K562 (cell line): ENCODE measurements around the gene CNTFR. TPM values are rescaled to one million over a fixed set of nuclear protein-coding genes. Genes with fewer than 3 reads are reported as not detected.
A peak's percentile ranks its signal among the peaks of the same experiment; 100 is the strongest.

Source experiments
- ATF7 ChIP-seq: fragments of 450-650 bp; IDR thresholded peaks from 2 replicates; pipeline ENCODE4 v1.7.1; 2014; ENCODE audit warnings: mild to moderate bottlenecking, moderate library complexity
- FOXM1 ChIP-seq, 2 experiments: fragments of 450-650 bp in 1 of 2; sonication (generic) in 1 of 2; formaldehyde crosslinking in 1 of 2; IDR thresholded peaks; 2 replicates each; pipeline versions ENCODE4 v1.6.1 to v1.9.0; 2017 to 2022; ENCODE audit warnings: low read depth in 2 of 2, mild to moderate bottlenecking in 2 of 2, missing genetic modification reagents in 1 of 2, moderate library complexity in 1 of 2
- SMC3 ChIP-seq: conservative IDR thresholded peaks from 2 replicates; pipeline ENCODE4 v1.6.1; 2011; ENCODE audit warnings: low read depth, low read length, improper control_type of control experiment; ENCODE audit not compliant: insufficient read depth
- ZBTB17 ChIP-seq: fragments of 450-650 bp; formaldehyde crosslinking; IDR thresholded peaks from 2 replicates; pipeline ENCODE4 v1.4.0; 2020; ENCODE audit warnings: mild to moderate bottlenecking
- ZEB2 ChIP-seq: fragments of 450-650 bp; IDR thresholded peaks from 2 replicates; pipeline ENCODE4 v1.6.1; 2016
- ZFP1 ChIP-seq: fragments of 450-650 bp; formaldehyde crosslinking; IDR thresholded peaks from 2 replicates; pipeline ENCODE4 v1.4.0; 2020; ENCODE audit warnings: mild to moderate bottlenecking, mixed read lengths
- ZNF695 ChIP-seq: fragments of 450-650 bp; formaldehyde crosslinking; IDR thresholded peaks from 2 replicates; pipeline ENCODE4 v1.4.0; 2020; ENCODE audit warnings: mild to moderate bottlenecking, moderate library complexity
- polyA plus RNA-seq, 8 experiments: library from polyadenylated mRNA; depleted of rRNA in 4 of 8; stranded (reverse) in 5 of 8; unstranded in 3 of 8; fragments of >200 nt; fragmentation: Nextera tagmentation in 2 of 8; fragmentation: Illumina TruSeq in 1 of 8; extraction: Ambion mirVana in 2 of 8; extraction: Trizol in 1 of 8; gene quantifications; 2 replicates each; pipeline versions ENCODE4 v1.2.1 to v1.2.3, GENCODE V29; 2011 to 2014; ENCODE audit warnings: inconsistent platforms in 1 of 8, missing spikeins in 1 of 8
- total RNA-seq, 7 experiments: library from RNA; depleted of rRNA in 6 of 7; stranded (reverse); fragments of >200 nt in 6 of 7; fragmentation: Illumina TruSeq in 2 of 7; extraction: Trizol in 2 of 7; gene quantifications; 2 replicates each; pipeline versions ENCODE4 v1.2.1 to v1.2.3, GENCODE V29; 2011 to 2021; ENCODE audit warnings: low replicate concordance in 1 of 7
- TF ChIP-seq, protein P1 (sequence below), 2 experiments: fragments of 450-650 bp; formaldehyde crosslinking in 1 of 2; IDR thresholded peaks; 2 replicates each; pipeline versions ENCODE4 v1.4.0 to v1.6.1; 2014 to 2020; ENCODE audit warnings: mild to moderate bottlenecking in 2 of 2, borderline replicate concordance in 1 of 2, low read depth in 1 of 2

Gene CNTFR
- total and polyA plus RNA-seq, 9 of the 15 experiments (the other 6 are each of a cell fraction or from before 2014, with no cell fraction given), result not detected

DNA sequence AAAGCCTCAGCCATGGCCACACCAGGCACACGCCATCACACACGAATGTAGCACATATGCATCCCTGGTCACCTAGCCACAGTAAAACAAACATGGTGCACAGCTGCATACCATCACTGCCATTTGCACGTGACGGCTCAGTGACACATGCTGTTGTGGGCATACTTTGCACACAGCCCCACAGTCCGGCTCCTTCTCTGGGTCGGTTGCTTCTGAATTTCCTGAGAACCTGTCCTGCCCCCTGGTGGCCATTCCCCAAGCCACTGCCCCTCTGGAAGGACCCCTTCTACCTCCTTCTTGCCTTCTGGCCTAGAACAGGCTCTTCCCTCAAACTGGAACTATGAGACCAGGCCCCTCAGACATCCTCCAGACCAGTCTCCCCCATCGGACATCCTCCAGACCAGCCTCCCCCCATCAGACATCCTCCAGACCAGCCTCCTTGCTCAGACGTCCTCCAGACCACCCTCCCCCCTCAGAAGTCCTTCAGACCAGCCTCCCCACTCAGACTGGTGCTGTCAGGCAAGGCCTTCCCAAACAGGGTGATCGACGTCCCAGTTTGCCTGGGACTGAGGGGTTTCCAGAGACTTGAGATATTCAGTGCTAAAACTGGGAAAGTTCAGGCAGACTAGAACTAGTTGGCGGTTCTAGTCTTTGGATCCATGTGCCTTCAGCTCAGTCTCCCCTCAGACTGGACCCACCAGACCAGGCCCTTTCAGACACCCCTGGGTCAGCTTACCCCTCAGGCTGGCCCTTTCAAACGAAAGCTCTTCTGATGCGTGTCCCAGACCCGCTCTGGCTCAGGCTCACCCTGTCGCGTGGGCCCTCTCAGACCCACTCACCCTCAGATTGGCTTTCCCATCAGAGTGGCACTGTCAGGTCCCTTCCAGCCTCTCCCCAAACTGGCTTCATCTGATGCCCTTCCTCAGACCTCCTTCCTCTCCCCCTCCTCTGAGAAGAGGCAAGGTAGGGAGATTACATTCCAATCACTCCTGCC, 42.4 kb downstream of the CNTFR start (continued):
- TF ChIP-seq, protein P1, sequence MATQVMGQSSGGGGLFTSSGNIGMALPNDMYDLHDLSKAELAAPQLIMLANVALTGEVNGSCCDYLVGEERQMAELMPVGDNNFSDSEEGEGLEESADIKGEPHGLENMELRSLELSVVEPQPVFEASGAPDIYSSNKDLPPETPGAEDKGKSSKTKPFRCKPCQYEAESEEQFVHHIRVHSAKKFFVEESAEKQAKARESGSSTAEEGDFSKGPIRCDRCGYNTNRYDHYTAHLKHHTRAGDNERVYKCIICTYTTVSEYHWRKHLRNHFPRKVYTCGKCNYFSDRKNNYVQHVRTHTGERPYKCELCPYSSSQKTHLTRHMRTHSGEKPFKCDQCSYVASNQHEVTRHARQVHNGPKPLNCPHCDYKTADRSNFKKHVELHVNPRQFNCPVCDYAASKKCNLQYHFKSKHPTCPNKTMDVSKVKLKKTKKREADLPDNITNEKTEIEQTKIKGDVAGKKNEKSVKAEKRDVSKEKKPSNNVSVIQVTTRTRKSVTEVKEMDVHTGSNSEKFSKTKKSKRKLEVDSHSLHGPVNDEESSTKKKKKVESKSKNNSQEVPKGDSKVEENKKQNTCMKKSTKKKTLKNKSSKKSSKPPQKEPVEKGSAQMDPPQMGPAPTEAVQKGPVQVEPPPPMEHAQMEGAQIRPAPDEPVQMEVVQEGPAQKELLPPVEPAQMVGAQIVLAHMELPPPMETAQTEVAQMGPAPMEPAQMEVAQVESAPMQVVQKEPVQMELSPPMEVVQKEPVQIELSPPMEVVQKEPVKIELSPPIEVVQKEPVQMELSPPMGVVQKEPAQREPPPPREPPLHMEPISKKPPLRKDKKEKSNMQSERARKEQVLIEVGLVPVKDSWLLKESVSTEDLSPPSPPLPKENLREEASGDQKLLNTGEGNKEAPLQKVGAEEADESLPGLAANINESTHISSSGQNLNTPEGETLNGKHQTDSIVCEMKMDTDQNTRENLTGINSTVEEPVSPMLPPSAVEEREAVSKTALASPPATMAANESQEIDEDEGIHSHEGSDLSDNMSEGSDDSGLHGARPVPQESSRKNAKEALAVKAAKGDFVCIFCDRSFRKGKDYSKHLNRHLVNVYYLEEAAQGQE (IDR thresholded peaks at IDR 0.05; ENCODE audit: borderline replicate concordance), result peak; percentile 66; the same call in 1 of the 2 replicates
- TF ChIP-seq, protein P1 (CRISPR knock-in tag; IDR thresholded peaks at IDR 0.05; ENCODE audit: low read depth), result no peak
- TF ChIP-seq FOXM1 (IDR thresholded peaks at IDR 0.05; ENCODE audit: low read depth) (no peak), FOXM1 (CRISPR knock-in tag; IDR thresholded peaks at IDR 0.05; ENCODE audit: low read depth) (no peak), ZFP1 (CRISPR knock-in tag) (no peak), ZBTB17 (no peak), ZEB2 (no peak), SMC3 (peak; percentile 64), ZNF695 (CRISPR knock-in tag) (no peak), ATF7 (no peak)
